Calu3 (cell line): ENCODE results near the gene LAMA1. TPM values are rescaled to one million over a fixed set of nuclear protein-coding genes. Genes with fewer than 3 reads are reported as not detected.

Experiments used
- BruUV-seq: library from RNA; stranded (reverse); fragments of 400-500 nt; replicated peaks from 2 replicates; lab custom pipeline; 2021; lab: Mats Ljungman, UMichigan
- CTCF ChIA-PET: fragments of 300-600 bp; sonication (Branson Sonifier 250); formaldehyde crosslinking; loops from one replicate; lab custom pipeline; 2022; ENCODE audit warnings: antibody characterized with exemption; lab: Charles Lee
- DNase-seq: peaks from one replicate; pipeline ENCODE4 v3.0.0; 2022
- H3K27ac Mint-ChIP-seq: one replicate; pipeline ENCODE4 v1.8.0; 2022; ENCODE audit warnings: mixed read lengths; ENCODE audit not compliant: unreplicated experiment
- H3K27me3 Mint-ChIP-seq: one replicate; pipeline ENCODE4 v1.8.0; 2022; ENCODE audit warnings: mixed read lengths; ENCODE audit not compliant: unreplicated experiment
- H3K36me3 Mint-ChIP-seq: one replicate; pipeline ENCODE4 v1.8.0; 2022; ENCODE audit warnings: mild to moderate bottlenecking, moderate library complexity, mixed read lengths; ENCODE audit not compliant: insufficient read depth, unreplicated experiment
- H3K4me1 Mint-ChIP-seq: one replicate; pipeline ENCODE4 v1.8.0; 2022; ENCODE audit warnings: mild to moderate bottlenecking, low read depth, mixed read lengths; ENCODE audit not compliant: unreplicated experiment
- H3K4me3 Mint-ChIP-seq: one replicate; pipeline ENCODE4 v1.8.0; 2022; ENCODE audit warnings: mild to moderate bottlenecking, low read depth, moderate library complexity, mixed read lengths; ENCODE audit not compliant: unreplicated experiment
- H3K9me3 Mint-ChIP-seq: one replicate; pipeline ENCODE4 v1.8.0; 2022; ENCODE audit warnings: low read depth, mixed read lengths; ENCODE audit not compliant: unreplicated experiment
- CTCF ChIP-seq: fragments of 200-600 bp; IDR thresholded peaks from one replicate; pipeline ENCODE4 v1.8.0; 2022; ENCODE audit warnings: antibody characterized with exemption; ENCODE audit not compliant: unreplicated experiment
- intact Hi-C: fragments of 100-400 bp; cut with micrococcal nuclease; formaldehyde crosslinking; loops from one replicate; pipeline ENCODE4 v1.10.0; 2022; ENCODE audit not compliant: unreplicated experiment
- total RNA-seq: library from RNA; stranded (reverse); gene quantifications from 2 replicates; pipeline ENCODE4 v1.2.3, GENCODE V29; 2022

The LAMA1 gene
- total RNA-seq, 1 experiment from 2014 or later, result not detected

- Mint-ChIP-seq H3K4me1 (peaks cover 9% of the 10 kb centered on the region), H3K9me3 (no peaks in the 10 kb centered on the region), H3K36me3 (no peaks in the 10 kb centered on the region), H3K4me3 (no peak overlapping the region), H3K27ac (no peak overlapping the region), H3K27me3 (peaks cover 57% of the 10 kb centered on the region)
- intact Hi-C loops, result loop anchor here (1.0 kb wide), 1 partner anchor 80 kb away; no protein-coding TSS in a partner anchor
- DNase-seq, result no peak
- no TSS peak for BruUV-seq
- CTCF ChIA-PET, result interaction anchor here (0.6 to 2.1 kb wide), 4 partner anchors 14 to 101 kb away, joined by 3 to 14 read pairs (median 4); no protein-coding TSS in a partner anchor
- peak; percentile 18 for TF ChIP-seq CTCF
These were observed 117.0 kb downstream of the LAMA1 start for GRCh38 chr18:7000484-7001096.

- Mint-ChIP-seq H3K27ac (no peak overlapping the region), H3K27me3 (peaks cover 39% of the 10 kb centered on the region), H3K4me3 (no peak overlapping the region), H3K4me1 (peaks cover 9% of the 10 kb centered on the region), H3K9me3 (no peaks in the 10 kb centered on the region), H3K36me3 (no peaks in the 10 kb centered on the region)
- no peak for DNase-seq
- no peak for TF ChIP-seq CTCF
- intact Hi-C loops, result no loop called here
- BruUV-seq, result no TSS peak
- CTCF ChIA-PET, result no interaction called here
These were observed 119.8 kb downstream of the LAMA1 start for GRCh38 chr18:6997808-6998207.

GRCh38 chr18:6994771-6995430, 122.7 kb downstream of the LAMA1 start:
- H3K9me3 Mint-ChIP-seq, result no peaks in the 10 kb centered on the region
- BruUV-seq, result no TSS peak
- DNase-seq, result no peak
- TF ChIP-seq CTCF, result no peak
- intact Hi-C loops, result no loop called here
- no peak overlapping the region for H3K27ac Mint-ChIP-seq
- H3K4me1 Mint-ChIP-seq, result no peaks in the 10 kb centered on the region
- H3K4me3 Mint-ChIP-seq, result no peak overlapping the region
- peaks cover 42% of the 10 kb centered on the region for H3K27me3 Mint-ChIP-seq
- CTCF ChIA-PET, result interaction anchor here (0.7 to 1.3 kb wide), 2 partner anchors 10 to 75 kb away, joined by 3 read pairs; no protein-coding TSS in a partner anchor
- no peaks in the 10 kb centered on the region for H3K36me3 Mint-ChIP-seq

GRCh38 chr18:6994056-6994770, 123.4 kb downstream of the LAMA1 start:
- H3K4me1 Mint-ChIP-seq, result no peaks in the 10 kb centered on the region
- H3K27me3 Mint-ChIP-seq, result peaks cover 35% of the 10 kb centered on the region
- no peak for DNase-seq
- CTCF ChIA-PET, result interaction anchor here (1.3 kb wide), 1 partner anchor 74 kb away, joined by 3 read pairs; no protein-coding TSS in a partner anchor
- no peak overlapping the region for H3K4me3 Mint-ChIP-seq
- no peaks in the 10 kb centered on the region for H3K9me3 Mint-ChIP-seq
- intact Hi-C loops, result no loop called here
- H3K36me3 Mint-ChIP-seq, result no peaks in the 10 kb centered on the region
- no peak overlapping the region for H3K27ac Mint-ChIP-seq
- no peak for TF ChIP-seq CTCF
- BruUV-seq, result no TSS peak
